HepG2 (cell line): Measurements from ENCODE around the gene IL17D. TPM values are rescaled to one million over a fixed set of nuclear protein-coding genes. Genes with fewer than 3 reads are reported as not detected.

Experiments used
- AGO1 ChIP-seq: fragments of 200-400 bp; formaldehyde crosslinking; IDR thresholded peaks from 2 replicates; pipeline ENCODE4 v1.6.1; 2017; ENCODE audit warnings: mild to moderate bottlenecking, low read depth, low read length, moderate library complexity; ENCODE audit not compliant: poor library complexity, severe bottlenecking
- ATF5 ChIP-seq: sonication (generic); formaldehyde crosslinking; IDR thresholded peaks from 2 replicates; pipeline ENCODE4 v1.4.0; 2020; ENCODE audit warnings: mild to moderate bottlenecking, low read depth, missing genetic modification reagents
- CCAR2 ChIP-seq: fragments of 200-400 bp; formaldehyde crosslinking; optimal IDR thresholded peaks from 2 replicates; pipeline ENCODE3; 2018; ENCODE audit warnings: low read depth, mild to moderate bottlenecking, low read length, moderate library complexity
- FOXM1 ChIP-seq: sonication (generic); formaldehyde crosslinking; IDR thresholded peaks from 2 replicates; pipeline ENCODE4 v1.5.0; 2020; ENCODE audit warnings: missing genetic modification reagents
- FOXP1 ChIP-seq, 2 experiments: fragments of 450-650 bp in 1 of 2; IDR thresholded peaks; 2 replicates each; pipeline ENCODE4 v1.6.1; 2017 to 2018; ENCODE audit warnings: antibody characterized with exemption in 1 of 2
- HES4 ChIP-seq: sonication (generic); formaldehyde crosslinking; IDR thresholded peaks from 2 replicates; pipeline ENCODE4 v1.9.0; 2021; ENCODE audit warnings: mild to moderate bottlenecking, missing genetic modification reagents, borderline replicate concordance
- JARID2 ChIP-seq: sonication (generic); formaldehyde crosslinking; IDR thresholded peaks from 2 replicates; pipeline ENCODE4 v1.8.1; 2023; ENCODE audit warnings: missing genetic modification reagents, inconsistent platforms; ENCODE audit not compliant: insufficient replicate concordance
- JDP2 ChIP-seq: sonication (generic); formaldehyde crosslinking; IDR thresholded peaks from 2 replicates; pipeline ENCODE4 v1.8.1; 2022; ENCODE audit warnings: missing genetic modification reagents, borderline replicate concordance
- NR2F6 ChIP-seq, 2 experiments: IDR thresholded peaks; 2 replicates each; pipeline ENCODE4 v1.6.1; 2016; ENCODE audit warnings: antibody characterized with exemption in 1 of 2, mild to moderate bottlenecking in 1 of 2
- PITX1 ChIP-seq: sonication (generic); formaldehyde crosslinking; IDR thresholded peaks from 2 replicates; pipeline ENCODE4 v1.5.1; 2020; ENCODE audit warnings: mild to moderate bottlenecking, missing genetic modification reagents
- POGZ ChIP-seq: sonication (generic); formaldehyde crosslinking; IDR thresholded peaks from 2 replicates; pipeline ENCODE4 v1.4.0; 2020; ENCODE audit warnings: mild to moderate bottlenecking, missing genetic modification reagents
- PRDM4 ChIP-seq: sonication (generic); formaldehyde crosslinking; IDR thresholded peaks from 2 replicates; pipeline ENCODE4 v1.9.0; 2021; ENCODE audit warnings: missing genetic modification reagents, borderline replicate concordance
- RBFOX2 ChIP-seq: fragments of 200-400 bp; formaldehyde crosslinking; IDR thresholded peaks from 2 replicates; pipeline ENCODE4 v1.6.1; 2017; ENCODE audit warnings: low read depth, mild to moderate bottlenecking, low read length
- RXRB ChIP-seq: IDR thresholded peaks from 2 replicates; pipeline ENCODE4 v1.6.1; 2016; ENCODE audit warnings: borderline replicate concordance, missing genetic modification reagents, missing compliant biosample characterization
- SNAPC2 ChIP-seq: sonication (generic); formaldehyde crosslinking; IDR thresholded peaks from 2 replicates; pipeline ENCODE4 v1.8.1; 2022; ENCODE audit warnings: mild to moderate bottlenecking, missing genetic modification reagents
- SNAPC5 ChIP-seq: sonication (generic); formaldehyde crosslinking; IDR thresholded peaks from 2 replicates; pipeline ENCODE4 v1.8.1; 2023; ENCODE audit warnings: mild to moderate bottlenecking, missing genetic modification reagents, borderline replicate concordance
- TBX2 ChIP-seq: sonication (generic); formaldehyde crosslinking; IDR thresholded peaks from 2 replicates; pipeline ENCODE4 v1.5.0; 2020; ENCODE audit warnings: missing genetic modification reagents, mild to moderate bottlenecking, borderline replicate concordance
- ZBTB7B ChIP-seq: sonication (generic); formaldehyde crosslinking; IDR thresholded peaks from 2 replicates; pipeline ENCODE4 v1.4.0; 2020; ENCODE audit warnings: missing genetic modification reagents
- ZFP90 ChIP-seq: sonication (generic); formaldehyde crosslinking; IDR thresholded peaks from 2 replicates; pipeline ENCODE4 v1.8.0; 2022; ENCODE audit warnings: missing genetic modification reagents, mild to moderate bottlenecking, inconsistent platforms, borderline replicate concordance
- ZMYM3 ChIP-seq: sonication (generic); formaldehyde crosslinking; IDR thresholded peaks from 2 replicates; pipeline ENCODE4 v1.5.1; 2020; ENCODE audit warnings: mild to moderate bottlenecking, missing genetic modification reagents
- ZNF138 ChIP-seq: sonication (generic); formaldehyde crosslinking; IDR thresholded peaks from 2 replicates; pipeline ENCODE4 v1.5.0; 2020; ENCODE audit warnings: mild to moderate bottlenecking, low read depth, missing genetic modification reagents
- ZNF292 ChIP-seq: sonication (generic); formaldehyde crosslinking; IDR thresholded peaks from 2 replicates; pipeline ENCODE4 v1.8.1; 2022; ENCODE audit warnings: mild to moderate bottlenecking, low read depth, missing genetic modification reagents, borderline replicate concordance
- ZNF350 ChIP-seq: sonication (generic); formaldehyde crosslinking; IDR thresholded peaks from 2 replicates; pipeline ENCODE4 v1.4.0; 2020; ENCODE audit warnings: mild to moderate bottlenecking, low read depth, missing genetic modification reagents, borderline replicate concordance
- ZNF354B ChIP-seq: sonication (generic); formaldehyde crosslinking; IDR thresholded peaks from 2 replicates; pipeline ENCODE4 v1.8.0; 2022; ENCODE audit warnings: mild to moderate bottlenecking, missing genetic modification reagents
- ZNF550 ChIP-seq: sonication (generic); formaldehyde crosslinking; IDR thresholded peaks from 2 replicates; pipeline ENCODE4 v1.4.0; 2020; ENCODE audit warnings: mild to moderate bottlenecking, missing genetic modification reagents, borderline replicate concordance
- ZNF552 ChIP-seq: sonication (generic); formaldehyde crosslinking; IDR thresholded peaks from 2 replicates; pipeline ENCODE4 v1.9.0; 2022; ENCODE audit warnings: missing genetic modification reagents, mild to moderate bottlenecking, borderline replicate concordance
- ZNF777 ChIP-seq: sonication (generic); formaldehyde crosslinking; IDR thresholded peaks from 2 replicates; pipeline ENCODE4 v1.4.0; 2020; ENCODE audit warnings: missing genetic modification reagents
- ZNF790 ChIP-seq: sonication (generic); formaldehyde crosslinking; IDR thresholded peaks from 2 replicates; pipeline ENCODE4 v1.8.0; 2022; ENCODE audit warnings: missing genetic modification reagents, mild to moderate bottlenecking, borderline replicate concordance
- polyA plus RNA-seq, 8 experiments: library from polyadenylated mRNA; depleted of rRNA in 3 of 8; stranded (reverse) in 7 of 8; unstranded in 1 of 8; fragments of >200 nt; fragmentation: Illumina TruSeq in 4 of 8; extraction: Trizol in 4 of 8; gene quantifications; 2 replicates each; pipeline versions ENCODE4 v1.2.1 to v1.2.3, GENCODE V29; 2011 to 2016; ENCODE audit warnings: low read depth in 4 of 8, missing spikeins in 1 of 8, mixed read lengths in 1 of 8; ENCODE audit not compliant: insufficient read depth in 1 of 8
- total RNA-seq, 5 experiments: library from RNA; depleted of rRNA; stranded (reverse); fragments of >200 nt; fragmentation: Illumina TruSeq; extraction: Trizol; gene quantifications; 2 replicates each; pipeline ENCODE4 v1.2.3, GENCODE V29; 2016; ENCODE audit warnings: low read depth in 1 of 5

The IL17D gene
- total and polyA plus RNA-seq, 2 of the 13 experiments (the other 11 are each of a cell fraction or from before 2014, with no cell fraction given), result 1.1 to 2.2 TPM

GRCh38 chr13:20702915-20703779, at the start of gene IL17D (continued):
- TF ChIP-seq ZNF552 (CRISPR knock-in tag) (no peak), CCAR2 (no peak), JDP2 (no peak; the same call in 1 of the 2 replicates), ZNF292 (CRISPR knock-in tag) (no peak), PRDM4 (CRISPR knock-in tag) (no peak), ZNF350 (CRISPR knock-in tag) (no peak), ATF5 (no peak), HES4 (no peak; the same call in 1 of the 2 replicates), POGZ (CRISPR knock-in tag) (no peak), ZFP90 (CRISPR knock-in tag) (peak; percentile 53; the same call in 1 of the 2 replicates), NR2F6 (IDR thresholded peaks at IDR 0.05) (no peak), NR2F6 (CRISPR knock-in tag; IDR thresholded peaks at IDR 0.05) (no peak), AGO1 (no peak), PITX1 (no peak), FOXM1 (CRISPR knock-in tag) (no peak), SNAPC2 (CRISPR knock-in tag) (no peak), ZNF550 (CRISPR knock-in tag) (no peak), ZNF777 (CRISPR knock-in tag) (no peak), ZNF138 (CRISPR knock-in tag) (no peak), RBFOX2 (peak; percentile 55; the same call in 1 of the 2 replicates), ZNF354B (CRISPR knock-in tag) (no peak), ZMYM3 (CRISPR knock-in tag) (no peak), JARID2 (CRISPR knock-in tag) (no peak), ZBTB7B (CRISPR knock-in tag) (peak; percentile 77), ZNF790 (CRISPR knock-in tag) (no peak), RXRB (CRISPR knock-in tag) (no peak), FOXP1 (IDR thresholded peaks at IDR 0.05) (no peak), FOXP1 (CRISPR knock-in tag; IDR thresholded peaks at IDR 0.05) (no peak), SNAPC5 (no peak), TBX2 (CRISPR knock-in tag) (no peak; the same call in 1 of the 2 replicates)
